Transverse colon (tissue), 4 donors: ENCODE data around the gene VWA3A.

Experiments used
- CTCF ChIP-seq, 5 experiments: fragments of 200-600 bp in 3 of 5; fragments of 450-650 bp in 2 of 5; sonication (generic) in 3 of 5; IDR thresholded peaks; 1 replicate in 2 of 5; 2 replicates in 3 of 5; pipeline ENCODE4 v1.5.1; 2016 to 2017; ENCODE audit warnings: antibody characterized with exemption in 5 of 5, inconsistent platforms in 3 of 5, mild to moderate bottlenecking in 2 of 5, moderate library complexity in 1 of 5
- EP300 ChIP-seq: sonication (generic); formaldehyde crosslinking; IDR thresholded peaks from one replicate; pipeline ENCODE4 v1.6.1; 2017; ENCODE audit warnings: antibody characterized with exemption, low read depth
- POLR2A ChIP-seq: fragments of 450-650 bp; IDR thresholded peaks from one replicate; pipeline ENCODE4 v1.6.1; 2016; ENCODE audit warnings: antibody characterized with exemption, mild to moderate bottlenecking, moderate library complexity
- POLR2AphosphoS5 ChIP-seq, 3 donors: sonication (generic); formaldehyde crosslinking; IDR thresholded peaks; one replicate each; pipeline ENCODE4 v1.6.1; 2016; ENCODE audit warnings: antibody characterized with exemption in 3 of 3

GRCh38 chr16:22186517-22186916 is 94.2 kb downstream of the VWA3A start:
- no peak for TF ChIP-seq POLR2A
- TF ChIP-seq CTCF (IDR thresholded peaks at IDR 0.05) = no peak
- no peak for TF ChIP-seq EP300
- no peak for TF ChIP-seq POLR2AphosphoS5 (IDR thresholded peaks at IDR 0.05)
